MM.1S (cell line): ENCODE measurements around the gene DNAL1.

Experiments used
- CTCF ChIP-seq: fragments of 300-600 bp; sonication (generic); IDR thresholded peaks from 2 replicates; pipeline ENCODE4 v1.5.1; 2016; ENCODE audit warnings: antibody characterized with exemption, low read length, mixed read lengths
- EZH2 ChIP-seq: fragments of 300-600 bp; sonication (generic); optimal IDR thresholded peaks from 2 replicates; pipeline ENCODE3; 2017; ENCODE audit warnings: low read depth, mild to moderate bottlenecking, antibody characterized with exemption, low read length, mixed read lengths
- EZH2phosphoT487 ChIP-seq: fragments of 300-600 bp; sonication (generic); IDR thresholded peaks from 2 replicates; pipeline ENCODE4 v1.6.1; 2018; ENCODE audit warnings: antibody characterized with exemption, low read length

- TF ChIP-seq EZH2phosphoT487 (no peak), CTCF (no peak), EZH2 (no peak)
Measured at GRCh38 chr14:73726025-73726961, 81.5 kb downstream of the DNAL1 start.
